Putamen (tissue), 1 donor: Measurements from ENCODE around the gene FBXO17.
"Not testable (repeated sequence)": the region's sequence is repeated elsewhere in the genome, so short reads cannot be mapped to it uniquely, and the experiment has no call there.

Experiments used
- DNase-seq: peaks from one replicate; pipeline ENCODE4 v3.0.0-alpha.2; 2016; ENCODE audit warnings: low spot score

The FBXO17 gene

DNA sequence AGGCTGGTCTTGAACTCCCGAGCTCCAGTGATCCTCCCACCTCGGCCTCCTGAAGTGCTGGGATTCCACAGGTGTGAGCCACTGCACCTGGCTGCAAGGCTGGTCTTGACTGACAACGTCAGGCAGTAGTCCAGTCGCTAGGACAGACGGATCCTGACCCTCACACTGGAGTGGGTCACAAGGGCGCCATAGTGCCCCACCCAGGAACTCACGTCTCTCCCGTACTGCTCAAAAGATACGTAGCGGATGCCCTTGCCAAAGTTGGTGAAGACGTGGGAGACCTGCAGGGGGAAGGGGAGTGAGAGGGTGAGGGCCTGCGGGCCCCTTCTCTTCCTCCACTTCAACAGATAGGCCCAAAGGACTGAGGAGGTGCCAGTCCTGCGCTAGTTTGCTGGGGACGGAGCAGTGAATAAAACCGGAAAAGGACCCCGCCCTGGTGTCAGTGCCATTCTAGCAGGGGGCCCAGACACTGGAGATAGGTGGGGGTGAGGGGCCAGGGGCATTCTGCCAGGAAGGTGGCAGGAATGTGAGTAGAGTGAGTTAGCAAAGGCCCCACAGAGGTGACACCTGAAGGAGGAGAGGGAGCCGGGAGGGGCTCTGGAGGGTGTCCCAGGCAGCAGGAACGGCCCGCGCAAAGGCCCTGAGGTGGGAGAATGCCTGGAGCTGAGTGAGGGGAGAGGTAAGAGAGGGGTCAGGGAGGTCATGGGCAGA, 32.9 kb downstream of the FBXO17 start:
- DNase-seq, result no peak

DNA sequence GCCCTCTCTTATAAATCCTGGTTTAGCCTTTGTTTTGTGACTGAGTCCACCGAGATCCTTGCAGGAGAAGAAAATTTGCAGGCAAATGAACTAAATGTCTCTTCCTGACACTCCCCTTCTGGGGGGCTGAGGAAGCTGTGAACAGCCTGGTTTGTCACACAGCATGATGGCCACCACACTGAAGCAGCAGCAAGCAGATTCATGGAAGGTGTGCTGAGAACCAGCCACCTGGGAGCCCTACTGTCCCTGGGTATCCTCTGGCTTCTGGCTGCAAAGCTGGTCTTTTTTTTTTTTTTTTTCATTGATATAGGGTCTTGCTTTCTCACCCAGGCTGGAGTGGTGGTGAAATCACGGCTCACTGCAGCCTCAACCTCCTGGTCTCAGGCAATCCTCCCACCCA, 33.6 kb downstream of the FBXO17 start:
- no peak for DNase-seq

DNA sequence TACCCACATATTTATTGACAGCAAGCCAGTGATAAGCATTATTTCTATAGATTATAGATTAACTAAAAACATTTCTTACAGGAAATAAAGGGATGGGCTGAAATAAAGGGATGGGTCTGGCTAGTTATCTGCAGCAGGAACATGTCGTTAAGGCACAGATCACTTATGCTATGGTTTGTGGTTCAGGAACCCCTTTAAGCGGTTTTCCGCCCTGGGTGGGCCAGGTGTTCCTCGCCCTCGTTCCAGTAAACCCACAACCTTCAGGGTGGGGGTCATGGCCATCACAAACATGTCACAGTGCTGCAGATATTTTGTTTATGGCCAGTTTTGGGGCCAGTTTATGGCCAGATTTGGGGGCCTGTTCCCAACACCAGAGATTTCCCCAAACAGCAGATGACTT, 34.1 kb downstream of the FBXO17 start:
- not testable (repeated sequence) for DNase-seq

DNA sequence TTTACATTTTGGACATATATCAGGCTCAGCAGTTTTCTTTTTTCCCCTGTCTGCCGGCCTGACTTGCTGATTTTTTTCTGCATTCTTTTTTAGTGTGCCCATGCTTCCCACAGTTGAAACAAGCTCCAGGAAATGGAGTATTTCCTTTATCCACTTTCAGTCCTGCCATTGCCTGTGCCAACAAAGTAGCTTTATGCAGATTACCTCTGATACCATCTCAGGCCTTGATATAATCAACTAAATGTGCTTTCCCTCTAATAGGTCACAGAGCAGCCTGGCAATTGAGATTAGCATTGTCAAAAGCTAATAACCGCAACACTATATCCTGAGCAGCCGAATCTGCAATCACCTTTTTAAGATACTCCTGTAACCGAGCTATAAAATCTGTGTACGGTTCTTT, 35.6 kb downstream of the FBXO17 start:
- no peak for DNase-seq

DNA sequence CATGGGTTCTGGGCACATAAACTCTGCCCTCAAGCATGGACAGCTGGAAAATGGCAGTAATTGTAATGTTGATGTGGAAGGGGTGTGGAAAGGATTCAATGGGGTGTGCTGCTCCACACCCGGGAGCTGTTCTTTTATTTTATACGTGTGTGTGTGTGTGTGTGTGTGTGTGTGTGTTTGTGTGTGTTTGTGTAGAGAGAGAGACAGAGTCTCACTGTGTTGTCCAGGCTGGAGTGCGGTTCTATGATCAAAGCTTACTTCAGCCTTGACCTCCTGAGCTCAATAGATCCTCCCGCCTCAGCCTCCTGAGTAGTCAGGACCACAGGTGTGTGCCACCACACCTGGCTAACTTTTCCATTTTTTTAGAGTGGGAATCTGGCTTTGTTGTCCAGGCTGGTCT, 42.0 kb downstream of the FBXO17 start:
- no peak for DNase-seq

DNA sequence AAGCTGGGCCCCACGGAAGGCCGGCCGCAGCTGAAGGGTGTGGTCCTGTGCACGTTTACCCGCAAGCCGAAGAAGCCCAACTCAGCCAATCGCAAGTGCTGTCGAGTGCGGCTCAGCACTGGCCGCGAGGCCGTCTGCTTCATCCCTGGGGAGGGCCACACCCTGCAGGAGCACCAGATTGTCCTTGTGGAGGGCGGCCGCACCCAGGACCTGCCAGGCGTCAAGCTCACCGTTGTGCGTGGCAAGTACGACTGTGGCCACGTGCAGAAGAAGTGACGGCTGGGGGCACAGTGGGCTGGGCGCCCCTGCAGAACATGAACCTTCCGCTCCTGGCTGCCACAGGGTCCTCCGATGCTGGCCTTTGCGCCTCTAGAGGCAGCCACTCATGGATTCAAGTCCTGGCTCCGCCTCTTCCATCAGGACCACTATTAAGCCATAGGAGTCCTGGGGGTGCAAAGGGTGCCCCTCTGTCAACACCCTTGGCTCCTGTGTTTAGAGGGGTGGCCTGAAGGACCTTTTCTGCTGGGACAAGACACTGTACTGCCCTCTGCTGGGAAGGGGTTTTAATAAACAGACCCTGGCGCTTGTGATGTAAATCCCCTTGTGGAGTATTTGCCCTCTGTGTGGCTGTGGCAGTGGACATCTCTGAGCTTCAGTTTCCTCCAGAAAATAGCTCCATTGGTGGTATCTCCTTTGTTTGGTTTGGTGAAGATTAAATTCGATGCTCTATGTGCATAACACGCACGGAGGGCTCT, 42.9 kb downstream of the FBXO17 start:
- DNase-seq, result no peak

DNA sequence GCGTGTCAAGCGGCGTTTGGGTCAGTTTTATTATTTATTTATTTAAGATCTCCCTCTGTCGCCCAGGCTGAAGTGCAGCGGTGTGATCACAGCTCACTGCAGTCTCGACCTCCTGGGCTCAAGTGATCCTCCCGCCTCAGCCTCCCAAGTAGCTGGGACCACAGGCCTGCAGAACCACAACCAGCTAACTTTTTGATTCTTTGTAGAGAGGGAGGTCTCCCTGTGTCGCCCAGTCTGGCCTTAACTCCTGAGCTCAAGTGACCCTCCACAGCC, 44.1 kb downstream of the FBXO17 start:
- no peak for DNase-seq

DNA sequence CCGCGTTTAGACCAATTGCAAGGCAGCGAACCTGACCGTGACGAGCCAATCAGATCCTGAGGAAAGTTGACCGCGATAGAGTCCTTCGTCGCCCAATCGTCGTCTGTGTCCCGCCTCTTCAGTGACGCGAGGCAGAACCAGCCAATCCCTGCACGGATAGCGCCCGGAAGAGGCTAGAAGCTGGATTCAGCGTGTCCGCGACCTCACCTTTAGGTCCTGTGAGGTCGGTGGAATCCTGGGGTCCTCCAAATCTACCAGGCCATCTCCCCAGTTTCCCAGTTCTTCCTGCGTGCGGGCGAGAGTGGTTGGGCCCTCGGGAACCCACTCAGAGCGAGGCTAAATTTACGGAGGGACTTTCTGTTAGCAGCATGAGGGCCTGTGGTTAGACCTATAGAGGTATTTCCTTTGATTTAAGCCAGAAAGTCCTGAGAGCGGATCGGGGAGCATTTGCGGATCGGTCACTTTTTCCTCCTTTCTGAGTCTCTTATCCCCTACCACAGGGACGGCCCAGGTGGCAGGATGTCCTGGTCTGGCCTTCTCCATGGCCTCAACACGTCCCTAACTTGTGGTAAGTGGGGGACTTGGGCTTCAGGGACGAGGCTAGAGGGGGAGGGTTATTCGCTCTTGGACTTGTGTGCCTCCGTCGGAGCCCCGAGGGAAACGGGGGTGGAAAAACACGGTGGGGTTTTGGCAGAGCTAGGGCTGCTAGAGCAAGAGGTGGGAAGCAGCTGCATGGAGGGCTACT, 44.6 kb downstream of the FBXO17 start, which contains the start of gene MRPS12:
TSS of gene MRPS12 (plus strand) at position 169 of the 745 bp plus-strand sequence. CDS start at position 520, 351 bp downstream.
- DNase-seq, result peak; percentile 99

DNA sequence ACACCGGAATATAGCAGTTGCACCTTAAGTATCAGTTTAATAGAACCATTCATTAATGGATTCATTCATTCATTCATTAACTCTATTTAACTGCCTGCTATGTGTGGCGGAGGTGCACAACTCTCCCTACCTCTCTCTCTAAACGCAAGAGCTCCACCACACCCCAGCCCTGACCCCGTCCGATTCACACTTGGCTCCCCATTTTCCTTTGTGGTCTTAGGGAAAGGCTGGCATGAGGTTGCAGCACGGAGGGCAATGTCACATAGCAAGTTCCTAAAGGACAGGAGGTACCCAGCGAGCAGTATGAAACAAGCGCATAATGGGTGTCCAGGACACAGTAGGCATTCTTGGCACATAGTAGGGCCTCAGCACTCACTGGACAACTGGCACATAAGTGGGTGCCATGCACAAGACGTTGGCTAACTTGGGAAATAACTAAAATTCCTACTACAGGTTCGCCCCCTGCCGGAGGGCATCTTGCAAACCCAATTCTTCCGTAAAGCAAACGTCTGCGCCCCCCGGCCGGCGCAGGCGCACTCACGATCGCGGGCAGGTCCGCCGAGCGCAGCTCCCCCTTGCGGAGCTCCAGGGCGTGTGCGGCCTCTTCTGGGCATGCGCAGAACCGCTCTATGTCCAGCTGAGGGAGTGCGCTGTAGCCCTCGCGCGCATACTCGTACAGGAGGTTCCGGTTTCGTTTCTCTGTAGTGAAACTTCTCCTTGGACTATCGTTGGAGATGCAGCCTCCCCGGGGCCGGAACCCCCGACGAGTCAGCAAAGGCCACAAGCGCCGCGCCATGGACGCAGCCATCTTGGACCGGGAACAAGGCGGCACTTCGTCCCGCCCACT, 45.4 kb downstream of the FBXO17 start, which contains the start of gene SARS2:
TSS of gene SARS2 (minus strand) at position 835 of the 847 bp plus-strand sequence. CDS start at position 808, 27 bp downstream.
- peak; percentile 95 for DNase-seq

DNA sequence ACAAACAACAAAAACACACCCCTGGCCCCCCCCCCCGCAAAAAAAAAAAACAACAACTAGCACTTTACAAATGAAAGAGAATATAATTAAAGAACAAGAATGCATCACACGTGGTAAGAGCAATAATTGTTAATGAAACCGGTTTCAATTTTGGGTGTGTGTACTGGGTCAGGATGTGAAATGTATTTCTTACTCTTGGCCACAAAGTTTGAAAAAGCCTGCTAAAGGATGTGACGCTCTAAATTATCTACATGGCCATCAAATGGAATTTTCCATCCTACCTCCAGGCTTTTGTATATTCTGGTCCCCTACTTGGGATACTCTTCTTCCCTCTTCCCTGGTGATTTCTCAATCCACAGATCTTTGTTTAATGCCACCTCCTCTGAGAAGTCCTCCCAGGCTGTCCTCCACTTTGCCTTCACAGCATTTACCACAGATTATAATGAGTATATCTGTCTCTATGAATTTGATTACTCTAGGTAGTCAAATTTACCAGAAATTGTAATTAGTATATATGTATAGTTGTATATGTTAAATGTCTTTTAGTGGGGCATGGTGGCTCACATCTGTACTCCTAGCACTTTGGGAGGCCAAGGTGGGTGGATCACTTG, 47.0 kb downstream of the FBXO17 start:
- no peak for DNase-seq

DNA sequence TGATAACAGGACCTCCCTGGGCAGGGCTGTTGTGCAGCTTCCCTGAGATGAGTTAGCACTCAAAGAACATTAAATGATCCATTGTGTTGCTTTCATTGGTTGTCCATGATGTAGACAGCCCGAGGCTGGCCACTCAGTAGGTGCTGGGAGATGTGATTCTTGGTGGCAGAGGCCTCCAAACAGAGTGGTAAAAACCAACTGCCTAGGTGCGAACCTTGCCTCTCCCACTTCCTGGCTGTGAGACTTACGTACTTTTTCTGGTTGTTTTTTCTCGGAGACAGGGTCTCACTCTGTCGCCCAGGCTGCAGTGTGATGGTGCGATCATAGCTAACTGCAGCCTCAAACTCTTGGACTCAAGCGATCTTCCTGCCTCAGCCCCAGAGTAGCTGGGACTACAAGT, 51.2 kb downstream of the FBXO17 start:
- DNase-seq, result no peak

DNA sequence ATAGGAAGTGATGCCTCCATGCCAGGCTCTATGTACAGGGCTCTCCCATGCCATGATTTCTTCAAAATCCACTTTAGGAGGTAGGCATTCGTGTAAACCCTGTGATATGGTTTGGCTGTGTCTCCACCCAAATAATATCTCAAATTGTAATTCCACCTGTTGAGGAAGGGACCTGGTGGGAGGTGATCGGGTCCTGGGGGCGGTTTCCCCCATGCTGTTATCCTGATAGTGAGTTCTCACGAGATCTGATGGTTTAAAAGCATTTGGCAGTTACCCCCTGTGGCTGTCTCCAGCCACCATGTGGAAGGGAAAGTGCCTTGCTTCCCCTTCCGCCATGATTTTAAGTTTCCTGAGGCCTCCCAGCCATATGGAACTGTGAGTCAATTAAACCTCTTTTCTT, 53.1 kb downstream of the FBXO17 start:
- no peak for DNase-seq

DNA sequence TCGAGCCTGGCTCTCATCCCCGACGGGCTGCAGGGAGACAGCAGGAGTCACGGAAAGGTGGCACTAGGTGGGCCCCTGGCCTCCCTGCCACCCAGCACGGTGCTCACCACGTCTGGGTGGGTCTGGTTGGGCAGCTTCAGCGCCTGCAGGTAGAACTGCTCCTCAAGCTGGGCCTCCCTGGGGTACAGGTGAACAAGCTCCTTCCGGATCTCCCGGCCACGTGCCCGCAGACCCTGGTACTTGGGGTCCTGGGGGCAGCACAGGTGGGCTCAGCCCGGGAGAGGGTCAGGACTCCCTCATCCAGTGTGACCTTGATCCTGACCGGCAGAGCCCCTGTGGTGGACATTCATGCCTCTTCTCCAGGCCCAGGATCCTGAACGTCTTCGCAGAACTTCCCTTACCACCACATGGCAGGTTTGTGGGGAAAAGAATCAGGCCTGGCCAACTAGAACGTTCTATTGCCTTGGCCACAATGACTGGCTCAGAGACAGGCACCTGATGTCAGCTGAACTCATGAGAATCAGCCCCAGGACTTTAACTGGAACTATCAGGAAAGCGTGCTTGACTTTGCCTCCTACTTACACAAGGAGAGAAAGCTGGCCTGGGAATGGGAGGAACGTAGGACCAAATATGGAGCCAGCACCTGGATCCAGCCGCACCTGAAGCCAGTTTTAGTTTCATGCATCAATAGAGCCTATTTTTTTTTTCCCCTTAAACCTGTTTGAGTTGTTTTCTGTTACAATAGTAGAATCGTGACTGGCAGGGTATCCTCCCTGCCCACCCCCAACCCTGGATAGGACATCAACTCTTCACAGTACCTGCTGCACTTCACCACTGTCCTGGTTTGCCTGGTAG, 53.9 kb downstream of the FBXO17 start:
- no peak for DNase-seq

DNA sequence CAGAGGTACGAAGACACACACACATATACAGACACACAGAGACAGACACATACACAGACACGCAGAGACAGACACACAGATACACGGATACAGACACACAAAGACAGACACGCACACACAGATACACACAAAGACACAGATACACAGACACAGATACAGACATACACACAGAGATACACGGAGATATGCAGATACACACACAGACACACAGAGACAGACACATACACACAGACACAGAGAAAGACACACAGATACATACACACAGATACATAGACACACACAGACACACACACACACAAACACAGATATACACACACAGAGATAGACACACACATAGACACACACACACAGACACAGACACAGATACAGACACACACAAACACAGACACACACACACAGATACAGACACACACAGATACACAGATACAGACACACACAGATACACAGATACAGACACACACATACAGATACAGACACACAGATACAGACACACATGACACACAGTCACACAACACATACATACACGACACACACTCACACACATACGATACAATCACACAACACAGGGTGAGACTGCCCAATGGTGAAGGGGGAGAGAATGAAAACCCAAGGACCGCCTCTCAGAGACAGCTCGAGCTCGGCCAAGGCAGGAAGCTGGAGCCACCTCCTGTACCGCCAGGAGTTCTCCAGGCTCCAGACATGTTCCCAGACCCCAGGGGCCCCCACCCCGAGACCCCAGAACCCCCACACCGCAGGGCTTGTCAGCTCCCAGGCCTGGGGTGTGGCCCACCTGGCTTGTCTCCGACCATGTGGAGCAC, 54.7 kb downstream of the FBXO17 start:
- no peak for DNase-seq

DNA sequence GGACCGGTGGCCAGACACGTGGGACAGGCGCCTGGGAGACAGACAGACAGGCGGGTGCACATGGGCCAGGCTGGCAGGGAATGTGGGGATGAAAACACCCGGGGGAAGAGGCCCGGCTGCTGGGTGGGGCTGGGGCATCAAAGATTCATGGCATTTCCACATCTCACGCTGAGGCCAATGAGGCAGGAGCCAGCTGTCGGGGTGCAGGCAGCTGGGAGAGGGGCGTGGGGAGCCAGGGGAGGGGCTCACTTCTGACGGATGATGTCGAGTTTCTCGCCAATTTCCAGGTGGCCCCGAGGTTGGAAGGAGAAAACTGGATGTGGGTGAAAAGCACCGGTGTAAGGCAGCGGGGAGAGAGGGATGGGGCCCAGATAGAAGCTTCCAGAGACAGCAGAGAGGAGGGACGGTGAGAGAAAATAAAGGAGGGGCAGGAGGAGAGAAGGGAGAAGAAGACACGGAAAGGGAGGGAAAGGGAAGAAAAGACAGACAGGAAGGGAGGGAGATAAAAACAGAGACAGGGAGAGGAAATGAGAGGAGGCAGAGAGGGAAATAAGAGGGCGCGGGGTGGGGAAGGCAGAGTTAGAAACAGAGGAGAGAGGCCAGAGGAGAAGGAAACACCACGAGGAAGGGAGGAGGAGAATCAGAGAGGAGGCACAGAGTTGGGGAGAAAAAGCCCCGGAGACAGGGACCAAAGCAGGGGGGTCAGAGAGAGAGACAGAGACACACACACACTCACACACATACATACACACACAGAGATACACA, 55.5 kb downstream of the FBXO17 start:
- no peak for DNase-seq

DNA sequence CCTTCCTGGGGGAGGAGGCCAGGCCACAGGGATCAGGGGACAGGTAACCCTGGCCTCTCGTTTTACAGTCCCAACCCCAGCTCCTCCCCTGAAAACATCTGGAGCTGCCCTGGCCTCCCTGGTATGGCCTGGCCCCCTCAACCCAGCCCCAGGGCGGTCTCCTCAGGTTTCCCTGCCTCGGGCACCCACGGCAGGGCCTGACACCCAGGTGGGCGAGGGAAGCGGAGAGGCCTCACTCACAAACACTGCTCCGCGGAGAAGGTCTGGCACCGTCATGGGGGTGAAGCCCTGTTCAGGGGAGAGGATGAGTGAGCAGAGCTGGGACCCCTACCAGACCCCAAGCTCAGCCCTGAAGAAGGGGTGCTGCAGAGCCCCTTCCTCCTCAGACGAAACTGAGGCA, 57.0 kb downstream of the FBXO17 start:
- DNase-seq, result no peak

DNA sequence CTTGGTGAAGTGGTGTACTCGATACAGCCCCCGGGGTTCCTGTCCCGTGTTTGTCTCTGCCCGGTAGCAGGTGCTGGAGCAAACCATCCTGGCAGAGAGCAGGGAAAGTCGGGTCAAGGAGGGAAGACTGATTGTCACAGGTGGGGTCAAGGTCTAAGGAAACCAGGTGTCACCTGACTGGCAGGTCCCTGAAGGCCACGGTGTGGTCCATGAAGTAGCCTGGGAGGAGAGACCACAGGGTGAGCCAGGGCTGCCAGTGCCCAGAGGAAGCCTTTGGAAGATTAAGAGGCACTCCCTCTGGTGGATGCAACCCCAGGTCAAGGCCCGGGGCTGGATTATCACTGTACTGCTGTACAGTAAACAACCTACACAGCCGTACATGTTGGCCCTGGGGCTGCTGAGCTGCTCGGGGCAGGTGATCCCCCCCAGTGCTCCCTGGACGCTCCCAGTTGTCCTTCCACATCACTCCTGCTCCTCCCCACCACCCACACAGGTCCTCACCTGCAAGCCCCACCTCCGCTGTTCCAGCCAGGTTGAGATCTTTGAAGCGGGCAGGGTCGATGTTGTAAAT, 57.5 kb downstream of the FBXO17 start:
- DNase-seq, result no peak

DNA sequence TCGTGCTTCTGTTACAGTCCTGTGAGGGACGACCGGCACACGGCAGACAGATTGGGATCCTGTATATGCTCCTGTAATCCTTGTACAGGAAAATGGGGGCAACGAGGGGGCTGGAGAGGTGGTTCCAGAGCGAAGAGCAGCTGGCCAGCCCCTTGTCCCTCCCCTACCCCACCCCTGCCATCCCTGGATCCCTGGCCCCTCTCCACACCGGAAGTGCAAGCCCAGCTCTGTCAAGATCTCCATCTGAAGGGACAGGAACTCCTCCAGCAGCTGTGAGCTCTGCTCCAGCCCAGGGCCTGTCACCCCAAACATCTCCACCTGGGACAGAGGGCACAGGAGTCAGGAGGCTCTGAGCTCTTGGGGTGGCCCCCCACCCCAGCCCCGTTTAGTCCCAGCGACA, 58.0 kb downstream of the FBXO17 start:
- DNase-seq, result no peak
